Measurements from ENCODE around the gene RNF4. TPM values are rescaled to one million over a fixed set of nuclear protein-coding genes. Genes with fewer than 3 reads are reported as not detected.

The RNF4 gene
- total RNA-seq, 4 donors from 2014 or later: 33.2 to 49.0 (median 40.7) TPM

DNA sequence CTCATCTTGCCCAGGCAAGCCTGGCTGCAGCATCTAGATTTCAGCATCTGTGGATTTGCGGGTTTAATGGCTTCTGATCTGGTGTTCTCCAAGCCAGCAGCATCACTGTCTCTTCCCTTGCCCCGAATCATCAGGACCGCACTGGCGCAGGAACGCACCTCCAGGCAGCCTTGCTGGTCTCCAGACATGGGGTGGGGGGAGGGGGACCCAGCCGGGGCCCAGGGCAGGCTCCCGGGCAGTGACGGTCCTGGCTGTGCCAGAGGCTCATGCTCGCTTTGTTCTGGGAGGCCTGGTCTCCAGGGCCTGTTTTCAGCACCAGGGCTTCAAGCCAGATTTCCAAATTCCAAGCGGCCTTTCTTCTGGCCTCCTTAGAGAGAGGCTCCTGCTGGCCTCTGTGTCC is 45.2 kb upstream of the RNF4 start:
- H3K27me3 ChIP-seq: peaks cover 0 to 67% (median 10%) of the 10 kb centered on the region in 4 donors
- intact Hi-C loops (cut with DNase I): no loop called here
- 90% methylated on average over 2 of the region's 10 CpGs for WGBS

GRCh38 chr4:2424581-2424980 is 44.3 kb upstream of the RNF4 start:
- H3K9me3 ChIP-seq: no peaks in the 10 kb centered on the region
- peaks cover 0 to 3% (median 1%) of the 10 kb centered on the region in 4 donors for H3K4me1 ChIP-seq
- H3K36me3 ChIP-seq: no peaks in the 10 kb centered on the region
- TF ChIP-seq EP300 (IDR thresholded peaks at IDR 0.05): no peak
- no peak for TF ChIP-seq POLR2A (IDR thresholded peaks at IDR 0.05; ENCODE audit: low read depth)
- TF ChIP-seq, protein P1, sequence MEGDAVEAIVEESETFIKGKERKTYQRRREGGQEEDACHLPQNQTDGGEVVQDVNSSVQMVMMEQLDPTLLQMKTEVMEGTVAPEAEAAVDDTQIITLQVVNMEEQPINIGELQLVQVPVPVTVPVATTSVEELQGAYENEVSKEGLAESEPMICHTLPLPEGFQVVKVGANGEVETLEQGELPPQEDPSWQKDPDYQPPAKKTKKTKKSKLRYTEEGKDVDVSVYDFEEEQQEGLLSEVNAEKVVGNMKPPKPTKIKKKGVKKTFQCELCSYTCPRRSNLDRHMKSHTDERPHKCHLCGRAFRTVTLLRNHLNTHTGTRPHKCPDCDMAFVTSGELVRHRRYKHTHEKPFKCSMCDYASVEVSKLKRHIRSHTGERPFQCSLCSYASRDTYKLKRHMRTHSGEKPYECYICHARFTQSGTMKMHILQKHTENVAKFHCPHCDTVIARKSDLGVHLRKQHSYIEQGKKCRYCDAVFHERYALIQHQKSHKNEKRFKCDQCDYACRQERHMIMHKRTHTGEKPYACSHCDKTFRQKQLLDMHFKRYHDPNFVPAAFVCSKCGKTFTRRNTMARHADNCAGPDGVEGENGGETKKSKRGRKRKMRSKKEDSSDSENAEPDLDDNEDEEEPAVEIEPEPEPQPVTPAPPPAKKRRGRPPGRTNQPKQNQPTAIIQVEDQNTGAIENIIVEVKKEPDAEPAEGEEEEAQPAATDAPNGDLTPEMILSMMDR (IDR thresholded peaks at IDR 0.05): no peak
- TF ChIP-seq POLR2AphosphoS5 (IDR thresholded peaks at IDR 0.05): no peak
- no peak overlapping the region for H3K4me3 ChIP-seq
- peaks cover 0 to 64% (median 10%) of the 10 kb centered on the region in 4 donors for H3K27me3 ChIP-seq
- intact Hi-C loops (cut with DNase I): no loop called here
- DNase-seq (ENCODE audit: extremely low spot score): no peak
- 71% methylated on average over 9 of the region's 10 CpGs for whole genome bisulfite sequencing
- no peak overlapping the region for H3K27ac ChIP-seq (replicated peaks in 1 of 4)

More for the DNA sequence above, 45.2 kb upstream of the RNF4 start:
- peaks cover 7 to 12% (median 10%) of the 10 kb centered on the region in 4 donors for H3K4me1 ChIP-seq
- no peak overlapping the region for H3K27ac ChIP-seq (replicated peaks in 1 of 4)
- H3K9me3 ChIP-seq: no peaks in the 10 kb centered on the region
- no peak for DNase-seq (ENCODE audit: extremely low spot score)
- H3K36me3 ChIP-seq: no peaks in the 10 kb centered on the region
- no peak overlapping the region for H3K4me3 ChIP-seq
- TF ChIP-seq POLR2A (IDR thresholded peaks at IDR 0.05; ENCODE audit: low read depth): no peak
- TF ChIP-seq EP300 (IDR thresholded peaks at IDR 0.05): no peak
- TF ChIP-seq, protein P1 (IDR thresholded peaks at IDR 0.05): no peak
- TF ChIP-seq POLR2AphosphoS5 (IDR thresholded peaks at IDR 0.05): no peak

GRCh38 chr4:2425386-2426068 is 43.4 kb upstream of the RNF4 start:
- intact Hi-C loops (cut with DNase I): no loop called here
- Histone ChIP-seq H3K4me3 (no peak overlapping the region), H3K4me1 (no peaks in the 10 kb centered on the region), H3K27me3 (peaks cover 0 to 56% (median 10%) of the 10 kb centered on the region in 4 donors), H3K9me3 (peaks cover 0 to 3% (median 0%) of the 10 kb centered on the region in 4 donors), H3K36me3 (no peaks in the 10 kb centered on the region), H3K27ac (replicated peaks in 1 of 4) (no peak overlapping the region)
- no peak for TF ChIP-seq EP300 (IDR thresholded peaks at IDR 0.05)
- TF ChIP-seq, protein P1 (IDR thresholded peaks at IDR 0.05): no peak
- no peak for TF ChIP-seq POLR2A (IDR thresholded peaks at IDR 0.05; ENCODE audit: low read depth)
- no peak for TF ChIP-seq POLR2AphosphoS5 (IDR thresholded peaks at IDR 0.05)
- DNase-seq (ENCODE audit: extremely low spot score): no peak
- WGBS: 90% methylated on average over 9 of the region's 13 CpGs

DNA sequence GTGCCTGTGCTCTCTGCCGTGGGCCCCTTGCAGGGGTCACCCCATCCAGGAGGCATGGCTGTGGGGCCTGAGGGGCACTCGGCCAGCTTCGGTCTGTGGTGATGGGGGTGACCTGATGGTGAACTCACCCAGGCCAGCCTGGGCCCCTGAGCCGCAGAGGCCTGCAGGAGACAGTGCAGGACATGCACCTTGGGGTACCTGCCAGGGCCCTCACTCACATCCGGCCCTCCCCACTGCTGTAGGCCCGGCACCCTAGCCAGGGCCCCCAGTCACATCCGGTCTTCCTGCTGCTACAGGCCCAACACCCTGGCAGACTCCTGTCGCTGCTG is 42.9 kb upstream of the RNF4 start:
- no peak overlapping the region for H3K4me3 ChIP-seq
- peaks cover 0 to 51% (median 10%) of the 10 kb centered on the region in 4 donors for H3K27me3 ChIP-seq
- peaks cover 0 to 3% (median 0%) of the 10 kb centered on the region in 4 donors for H3K9me3 ChIP-seq
- no peaks in the 10 kb centered on the region for H3K4me1 ChIP-seq
- DNase-seq (ENCODE audit: extremely low spot score): no peak
- WGBS: no CpG with 5 or more reads among the region's 8 CpGs
- intact Hi-C loops (cut with DNase I): no loop called here
- H3K36me3 ChIP-seq: no peaks in the 10 kb centered on the region
- TF ChIP-seq POLR2A (IDR thresholded peaks at IDR 0.05; ENCODE audit: low read depth) (no peak), EP300 (IDR thresholded peaks at IDR 0.05) (no peak), POLR2AphosphoS5 (IDR thresholded peaks at IDR 0.05) (no peak)
- TF ChIP-seq, protein P1 (IDR thresholded peaks at IDR 0.05): no peak
- H3K27ac ChIP-seq (replicated peaks in 1 of 4): no peak overlapping the region
